NCI-H1436 (cell line): Measurements from ENCODE around the gene IDI2.
"Not testable (repeated sequence)": the region's sequence is repeated elsewhere in the genome, so short reads cannot be mapped to it uniquely, and the experiment has no call there.

Experiments used
- DNase-seq: peaks from one replicate; lab custom pipeline; 2025; lab: John Stamatoyannopoulos, UW

The IDI2 gene

DNA sequence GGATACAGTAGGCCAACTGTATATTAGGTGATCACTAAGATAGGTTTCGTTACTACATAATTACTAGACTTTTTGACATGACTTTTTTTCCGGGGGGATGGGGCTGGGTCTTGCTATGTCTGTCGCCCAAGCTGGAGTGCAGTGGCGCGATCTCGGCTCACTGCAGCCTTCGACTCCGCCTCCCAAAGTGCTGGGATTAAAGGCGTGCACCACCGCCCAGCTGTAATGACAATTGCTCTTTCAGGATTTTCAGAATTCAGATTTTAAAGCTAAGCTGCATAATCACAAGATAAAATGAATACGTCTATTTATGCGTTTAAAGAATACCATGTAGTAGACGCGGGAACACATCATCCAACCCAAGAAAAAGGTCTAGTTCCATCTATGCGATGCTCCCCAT lies 22.3 kb upstream of the IDI2 start:
- no peak for DNase-seq

DNA sequence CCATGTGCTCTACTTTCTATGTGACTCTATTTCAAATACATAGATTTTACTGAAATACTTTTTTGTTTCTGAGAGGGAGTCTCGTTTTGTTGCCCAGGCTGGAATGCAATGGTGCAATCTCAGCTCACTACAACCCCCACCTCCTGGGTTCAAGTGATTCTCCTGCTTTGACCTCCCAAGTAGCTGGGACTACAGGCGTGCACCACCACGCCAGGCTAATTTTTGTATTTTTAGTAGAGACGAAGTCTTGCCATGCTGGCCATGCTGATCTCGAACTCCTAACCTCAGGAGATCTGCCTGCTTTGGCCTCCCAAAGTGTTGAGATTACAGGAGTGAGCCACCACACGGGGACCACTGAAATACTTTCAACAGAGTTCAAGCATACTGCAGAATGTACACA lies 19.8 kb upstream of the IDI2 start:
- no peak for DNase-seq

DNA sequence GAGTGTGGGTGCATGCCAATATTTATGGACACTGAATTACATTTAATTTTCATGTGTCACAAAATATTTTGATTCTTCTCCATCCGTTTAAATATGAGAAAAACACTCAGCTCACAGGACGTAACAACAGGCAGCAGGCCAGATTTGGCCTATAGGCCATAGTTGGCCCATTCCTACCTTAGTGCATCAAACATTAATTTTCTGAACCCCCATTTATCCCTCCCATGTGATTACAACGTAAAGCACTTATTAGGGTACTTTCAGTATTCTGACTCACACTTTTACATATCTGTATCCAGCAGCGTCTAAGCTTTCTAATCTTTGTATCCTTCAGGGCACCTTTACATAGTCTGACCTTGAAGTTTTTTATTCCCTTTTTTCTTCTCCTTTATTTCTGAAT lies 19.3 kb upstream of the IDI2 start:
- DNase-seq: no peak

DNA sequence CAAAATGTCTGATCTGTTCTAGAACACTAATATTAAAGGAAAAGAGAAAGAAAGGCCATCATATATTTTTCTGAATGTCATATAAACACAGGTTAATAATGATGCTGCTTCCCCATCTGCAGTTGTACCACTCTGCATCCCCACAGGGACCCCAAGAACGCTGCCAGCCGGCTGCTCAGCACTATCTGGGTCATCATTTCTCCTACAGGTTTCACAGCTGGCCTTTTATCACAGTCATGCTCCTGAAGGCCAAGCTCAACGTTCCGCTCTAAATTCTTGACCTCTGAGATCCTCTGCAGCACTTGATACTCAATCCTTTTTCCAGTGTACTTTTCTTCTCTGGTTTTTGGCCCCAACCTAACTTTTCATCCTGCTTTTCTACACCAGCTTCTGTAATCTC lies 18.5 kb upstream of the IDI2 start:
- no peak for DNase-seq

DNA sequence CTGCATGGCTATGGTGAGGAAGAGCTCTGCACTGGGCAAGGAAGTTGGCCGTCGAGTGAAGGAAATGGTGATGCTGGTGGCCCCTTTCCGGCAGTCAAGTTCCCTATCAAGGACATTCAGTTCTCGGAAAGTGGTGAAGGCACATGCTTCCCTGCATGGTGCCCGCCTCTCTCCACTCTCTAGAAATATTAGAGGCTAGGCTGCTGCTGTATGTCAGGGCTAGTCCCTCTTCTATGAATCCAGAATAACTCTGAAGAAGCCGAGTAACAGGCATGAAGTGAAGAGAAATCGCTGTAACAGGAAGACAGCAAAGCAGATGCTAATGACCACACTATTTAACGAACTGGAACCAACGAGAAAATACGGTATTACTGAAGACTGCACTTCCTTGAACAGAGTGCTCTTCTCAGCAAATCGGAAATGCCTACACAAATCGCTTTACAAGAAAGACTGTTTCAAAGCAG lies 17.9 kb upstream of the IDI2 start:
- DNase-seq: no peak

DNA sequence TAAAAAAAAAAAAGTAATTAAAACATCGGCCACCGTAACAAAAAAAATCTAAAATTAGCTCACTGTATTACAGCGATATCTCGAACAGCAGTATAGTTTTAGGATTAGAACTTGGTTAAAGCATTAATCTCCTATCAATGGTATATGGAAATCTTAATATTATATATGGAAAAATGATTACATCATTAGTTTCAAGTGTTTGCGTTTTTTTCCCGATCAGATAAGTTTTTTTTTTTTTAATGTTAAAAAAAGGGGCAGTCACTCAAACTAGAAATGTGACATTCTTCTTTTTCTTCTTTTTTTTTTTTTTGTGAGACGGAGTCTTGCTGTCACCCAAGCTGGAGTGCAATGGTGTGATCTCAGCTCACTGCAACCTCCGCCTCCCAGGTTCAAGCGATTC lies 15.9 kb upstream of the IDI2 start:
- no peak for DNase-seq

DNA sequence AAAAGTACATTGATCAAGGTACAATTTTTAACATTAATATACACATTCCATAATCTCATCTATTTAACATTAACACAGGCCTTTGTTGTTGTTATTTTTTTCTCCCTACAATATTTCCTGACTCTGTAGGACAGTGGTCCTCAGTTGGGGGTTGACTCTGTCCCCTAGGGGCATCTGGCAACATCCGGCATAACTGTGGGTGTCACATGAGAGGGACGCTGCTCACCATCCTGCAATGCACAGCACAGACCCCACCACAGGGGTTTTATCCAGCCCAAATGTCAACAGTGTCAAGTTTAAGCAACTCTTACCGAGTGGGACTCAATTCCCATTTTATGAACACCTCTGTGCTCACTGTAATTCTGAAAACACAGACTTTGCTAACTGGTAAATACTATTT lies 14.5 kb upstream of the IDI2 start:
- DNase-seq: no peak

DNA sequence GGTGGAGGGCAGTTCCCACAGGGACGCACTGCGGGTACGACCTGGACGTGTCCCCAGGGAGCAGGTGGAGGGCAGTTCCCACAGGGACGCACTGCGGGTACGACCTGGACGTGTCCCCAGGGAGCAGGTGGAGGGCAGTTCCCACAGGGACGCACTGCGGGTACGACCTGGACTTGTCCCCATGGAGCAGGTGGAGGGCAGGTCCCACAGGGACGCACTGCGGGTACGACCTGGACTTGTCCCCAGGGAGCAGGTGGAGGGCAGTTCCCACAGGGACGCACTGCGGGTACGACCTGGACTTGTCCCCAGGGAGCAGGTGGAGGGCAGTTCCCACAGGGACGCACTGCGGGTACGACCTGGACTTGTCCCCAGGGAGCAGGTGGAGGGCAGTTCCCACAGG lies 13.1 kb upstream of the IDI2 start:
- DNase-seq: not testable (repeated sequence)

DNA sequence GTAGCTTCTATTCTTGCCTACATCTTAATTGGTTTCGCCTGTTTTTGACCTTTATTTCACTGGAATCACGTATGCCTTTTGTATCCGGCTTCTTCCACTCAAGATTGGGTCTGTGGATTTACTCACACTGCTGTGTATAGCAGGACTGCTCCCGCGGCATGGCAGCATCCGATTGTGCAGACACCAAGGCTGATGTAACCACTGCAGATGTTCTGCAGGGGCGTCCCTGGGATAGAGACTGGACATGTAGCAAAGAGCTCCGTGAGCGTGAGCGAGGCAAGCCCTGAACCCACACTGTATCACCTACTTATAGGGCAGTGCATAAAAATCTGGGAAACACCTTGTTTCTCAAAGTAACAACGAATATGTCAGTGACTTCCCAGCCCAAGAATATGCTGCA lies 11.4 kb upstream of the IDI2 start:
- DNase-seq: no peak

DNA sequence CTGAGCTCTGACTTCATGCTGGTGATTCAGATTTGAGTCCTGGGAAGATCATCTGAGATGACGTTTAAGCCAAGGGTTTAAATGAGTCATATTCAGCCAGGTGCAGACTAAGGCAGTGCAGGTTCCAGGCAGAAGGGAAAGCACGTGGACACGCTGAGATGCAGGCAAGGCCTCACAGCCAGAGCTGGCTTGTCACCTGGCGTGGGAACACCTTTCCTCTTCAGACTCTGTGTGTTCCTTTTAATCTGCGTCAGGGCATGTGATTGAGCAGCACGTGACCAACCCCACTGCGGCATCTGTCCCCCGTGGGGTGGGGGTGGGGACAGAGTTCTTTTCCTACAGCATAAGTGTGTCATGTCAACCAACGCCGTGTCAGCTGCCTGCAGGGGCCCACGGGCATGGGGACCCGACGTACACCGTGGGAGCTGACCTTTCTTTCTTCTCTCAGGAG lies 10.7 kb upstream of the IDI2 start:
- no peak for DNase-seq

DNA sequence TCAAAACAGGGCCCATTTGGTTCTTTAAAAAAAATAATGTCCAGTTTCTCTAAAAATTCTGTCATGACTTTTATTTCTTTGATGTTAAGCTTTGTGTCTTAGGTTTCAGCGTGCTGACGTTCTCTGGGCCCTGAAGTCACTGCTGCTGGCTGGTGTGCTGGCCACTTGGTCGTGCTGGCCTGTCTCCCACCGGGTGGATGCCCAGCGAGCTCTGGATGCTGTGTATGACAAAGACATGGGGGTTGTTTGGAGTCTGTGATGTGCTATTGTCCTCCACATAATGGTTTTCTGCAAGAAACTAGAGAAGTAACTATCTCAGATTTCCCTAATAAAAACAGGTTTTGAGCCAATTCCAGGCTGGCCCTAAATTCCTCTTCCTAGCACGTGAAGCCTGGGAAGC lies 9.5 kb upstream of the IDI2 start:
- no peak for DNase-seq

DNA sequence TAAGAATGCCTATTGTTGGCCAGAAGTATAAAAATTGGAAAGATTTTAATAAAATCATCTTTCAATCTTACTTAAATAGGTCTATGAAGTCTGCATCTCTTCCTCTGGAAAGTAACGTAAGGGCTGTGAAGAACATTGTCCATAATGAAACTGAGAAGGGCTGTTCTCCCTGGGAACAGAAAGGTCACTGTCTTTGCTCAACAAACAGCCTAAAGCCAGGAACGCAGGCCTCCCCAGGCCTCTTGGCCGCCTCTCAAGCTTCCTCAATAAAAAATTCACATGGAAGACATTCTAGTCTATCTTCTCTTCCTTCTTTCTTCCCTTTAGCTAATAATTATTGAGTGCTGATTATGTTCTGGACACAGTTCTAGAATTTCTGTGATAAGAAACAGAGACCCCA lies 9.1 kb upstream of the IDI2 start:
- no peak for DNase-seq

DNA sequence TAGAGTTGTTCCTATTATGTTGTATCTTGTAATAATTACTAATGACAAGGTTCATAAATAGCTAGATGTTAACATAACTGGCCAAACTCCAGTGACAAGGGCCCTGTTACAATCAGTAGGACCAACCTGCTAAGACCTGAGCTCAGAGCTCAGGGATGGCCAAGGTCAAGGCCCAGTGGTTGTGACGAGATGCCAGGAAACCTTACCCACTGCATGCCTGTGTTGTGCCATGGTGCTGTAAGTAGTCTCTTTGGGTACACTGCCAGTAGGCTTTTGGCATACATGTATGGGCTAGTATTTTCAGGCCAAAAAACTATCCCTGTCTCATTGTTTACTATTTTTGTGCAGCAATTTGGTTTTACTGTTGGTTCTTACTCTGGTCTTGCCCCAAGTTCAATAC lies 7.9 kb upstream of the IDI2 start:
- DNase-seq: no peak

DNA sequence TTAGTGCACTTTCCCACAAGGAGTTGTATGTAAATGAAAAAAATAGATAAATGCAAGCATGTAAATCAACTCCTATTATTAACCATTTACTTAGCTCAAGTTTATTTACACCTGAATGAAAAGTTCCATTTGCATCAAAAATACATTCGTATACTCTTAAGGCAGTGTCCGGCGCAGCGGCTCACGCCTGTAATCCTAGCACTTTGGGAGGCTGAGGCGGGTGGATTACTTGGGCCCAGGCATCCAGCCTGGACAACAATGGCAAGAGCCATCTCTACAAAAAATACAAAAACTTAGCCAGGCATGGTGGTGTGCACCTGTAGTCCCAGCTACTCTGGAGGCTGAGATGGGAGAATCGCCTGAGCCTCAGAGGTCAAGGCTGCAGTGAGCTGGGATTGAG lies 4.2 kb upstream of the IDI2 start:
- DNase-seq: no peak

DNA sequence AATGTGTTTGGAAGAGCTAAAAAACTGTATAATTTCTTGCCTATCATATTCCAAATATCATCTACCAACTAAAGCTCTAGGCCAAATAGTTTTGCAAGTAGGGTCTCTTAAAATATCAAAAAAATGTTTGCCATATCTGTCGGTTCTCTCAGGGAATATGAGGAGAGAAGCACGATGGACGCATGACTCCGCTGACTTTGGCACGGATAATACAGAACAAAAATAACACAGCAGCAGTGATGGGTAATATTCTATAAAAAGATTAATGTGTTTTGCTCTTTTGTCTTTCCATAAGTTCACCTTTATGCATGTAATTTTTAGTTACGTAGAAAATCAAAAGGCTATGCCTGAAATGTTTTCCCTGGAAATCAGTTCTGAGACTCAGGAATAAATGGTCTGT lies 919 bp upstream of the IDI2 start:
- no peak for DNase-seq

DNA sequence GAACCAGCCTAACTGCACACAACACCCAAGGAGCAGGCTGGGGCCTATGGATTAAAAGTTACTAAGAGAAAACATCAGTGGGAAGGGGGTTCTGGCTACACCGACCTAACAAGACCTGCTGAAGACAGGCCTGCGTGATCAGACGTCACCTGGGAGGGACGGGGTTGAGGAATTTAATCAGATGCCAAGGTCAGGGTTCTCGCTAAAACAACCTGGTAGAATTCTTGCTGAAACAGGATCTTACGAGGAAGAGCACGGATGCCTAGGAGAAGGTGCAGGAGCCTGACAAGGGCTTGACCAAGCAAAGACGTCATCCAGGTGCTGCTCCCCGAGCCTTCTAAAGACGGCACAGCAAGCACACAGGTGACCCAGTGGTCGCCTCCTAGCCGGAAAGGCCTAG lies 1.6 kb downstream of the IDI2 start:
- no peak for DNase-seq

DNA sequence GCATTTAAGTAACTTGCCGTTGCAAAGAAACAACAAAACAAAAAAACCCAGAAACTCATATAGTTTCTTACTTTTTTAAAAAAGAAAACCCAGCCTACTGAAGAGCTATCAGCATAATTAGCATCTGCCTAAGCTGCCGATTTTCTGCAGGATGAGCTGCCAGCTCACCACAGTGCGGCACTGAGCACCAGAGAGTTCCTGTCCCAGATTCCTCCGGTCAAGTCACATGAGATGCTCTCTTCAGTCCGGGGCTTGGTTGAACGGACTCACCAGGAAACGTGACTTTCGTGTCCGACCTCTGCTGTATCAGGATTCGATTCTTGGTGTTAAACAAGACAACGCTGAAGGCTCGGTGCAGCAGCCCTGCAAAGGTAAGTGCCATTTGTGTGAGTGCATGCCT lies 3.2 kb downstream of the IDI2 start:
- DNase-seq: no peak

DNA sequence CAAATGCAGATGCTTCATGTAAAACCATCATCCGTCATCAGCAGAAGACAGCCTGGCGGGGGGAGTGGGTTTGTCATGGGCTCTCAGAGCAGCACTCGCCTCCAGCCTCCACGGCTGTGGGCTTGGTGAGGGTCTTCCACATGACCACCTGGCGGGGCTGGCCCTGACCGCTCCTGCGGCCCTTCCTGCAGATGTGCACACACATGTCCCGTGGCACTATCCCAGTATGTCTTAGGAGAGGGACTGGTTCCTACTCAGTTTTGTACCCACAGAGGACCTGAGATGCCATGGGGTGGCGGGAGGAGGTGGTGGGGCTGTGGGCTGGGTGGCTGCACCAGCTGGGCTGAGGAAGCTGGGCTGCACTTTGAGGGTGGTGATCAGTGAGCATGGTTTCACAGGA lies 4.7 kb downstream of the IDI2 start:
- DNase-seq: no peak

DNA sequence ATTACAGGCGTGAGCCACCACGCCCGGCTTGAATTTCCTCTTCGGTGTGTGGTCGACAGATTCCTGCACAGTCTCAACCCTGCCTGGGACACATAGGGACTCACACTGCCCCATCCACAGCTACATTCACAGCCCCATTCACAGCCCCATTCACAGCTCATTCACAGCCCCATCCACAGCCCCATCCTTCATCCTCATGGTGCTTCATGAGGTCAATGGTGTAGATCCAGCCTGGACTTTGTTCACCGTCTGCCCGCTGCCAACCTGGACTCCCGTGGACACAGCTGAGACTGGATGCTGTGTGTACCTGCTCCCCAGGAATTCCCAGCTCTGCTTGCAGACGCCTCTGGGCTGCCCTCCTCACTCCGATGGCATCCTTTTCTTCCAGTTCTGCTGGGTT lies 5.2 kb downstream of the IDI2 start:
- DNase-seq: no peak

DNA sequence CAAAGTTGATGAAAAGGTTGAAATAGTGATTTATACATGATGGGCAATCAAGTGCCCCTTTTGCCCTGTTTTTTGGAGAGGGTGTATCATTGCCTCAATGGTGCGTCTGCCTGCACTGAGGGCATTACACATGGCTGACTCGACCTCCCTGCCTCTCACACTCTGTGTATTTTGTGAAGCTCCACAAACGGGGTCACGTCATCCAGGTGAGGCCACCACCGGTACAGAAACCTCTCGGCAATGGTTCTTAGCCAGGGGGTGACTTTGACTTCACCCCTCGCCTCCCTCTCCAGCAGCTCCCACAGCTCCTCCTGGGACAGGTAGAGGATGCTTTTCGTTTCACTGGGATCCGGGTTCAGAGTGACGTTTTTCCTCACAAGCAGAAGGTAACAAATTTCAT lies 6.3 kb downstream of the IDI2 start:
- DNase-seq: no peak

DNA sequence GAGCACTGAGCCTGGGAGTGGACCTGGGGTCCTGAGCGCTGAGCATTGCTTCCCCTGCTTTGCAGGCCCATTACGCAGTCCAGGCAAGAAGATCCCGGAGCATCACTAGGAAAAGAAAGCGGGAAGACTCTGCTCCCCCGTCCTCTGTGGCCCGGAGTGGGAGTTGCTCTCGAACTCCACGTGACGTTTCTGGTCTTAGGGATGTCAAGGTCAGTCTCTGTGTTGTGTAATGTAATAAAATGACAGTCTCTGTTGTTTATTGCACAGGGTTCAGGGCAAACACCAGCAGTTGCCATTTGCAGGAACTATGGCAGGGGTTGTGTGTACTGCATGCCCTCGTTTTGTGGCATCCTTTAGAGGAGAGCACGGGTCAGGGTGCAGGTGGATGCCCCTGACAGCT lies 10.0 kb downstream of the IDI2 start:
- no peak for DNase-seq

DNA sequence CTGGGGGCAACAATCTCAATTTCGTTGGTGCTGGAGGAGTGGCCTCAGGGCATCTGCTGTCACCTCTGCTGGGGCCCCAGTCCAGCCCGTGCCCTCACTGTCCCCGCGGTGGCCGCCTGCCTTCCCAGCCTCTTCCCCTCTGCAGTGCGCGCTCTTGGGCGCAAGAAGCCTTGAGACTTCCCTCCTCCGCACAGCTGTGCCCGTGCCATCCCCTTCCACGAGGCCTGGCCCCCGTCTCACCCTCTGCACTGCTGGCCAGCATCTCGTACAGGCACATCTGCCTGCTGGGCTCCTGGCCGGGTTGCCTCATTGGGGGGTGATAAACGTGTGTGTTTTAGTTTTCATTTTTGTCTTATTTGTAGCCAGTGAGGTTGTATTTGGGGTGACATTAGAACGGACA lies 14.0 kb downstream of the IDI2 start:
- DNase-seq: no peak

DNA sequence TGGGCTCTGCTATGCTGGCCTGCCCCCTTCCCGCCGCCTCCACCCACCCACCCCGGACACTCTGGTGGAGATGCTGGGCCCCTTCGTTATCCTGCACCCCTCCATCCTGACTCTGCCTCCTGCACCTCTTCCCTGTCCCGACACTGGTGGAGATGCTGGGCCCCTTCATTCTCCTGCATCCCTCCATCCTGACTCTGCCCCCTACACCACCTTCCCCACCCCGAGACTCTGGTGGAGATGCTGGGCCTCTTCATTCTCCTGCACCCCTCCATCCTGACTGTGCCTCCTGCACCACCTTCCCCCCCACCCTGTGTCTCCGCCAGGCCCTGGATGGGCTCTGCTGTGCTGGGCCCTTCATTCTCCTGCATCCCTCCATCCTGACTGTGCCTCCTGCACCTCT lies 15.0 kb downstream of the IDI2 start:
- no peak for DNase-seq

DNA sequence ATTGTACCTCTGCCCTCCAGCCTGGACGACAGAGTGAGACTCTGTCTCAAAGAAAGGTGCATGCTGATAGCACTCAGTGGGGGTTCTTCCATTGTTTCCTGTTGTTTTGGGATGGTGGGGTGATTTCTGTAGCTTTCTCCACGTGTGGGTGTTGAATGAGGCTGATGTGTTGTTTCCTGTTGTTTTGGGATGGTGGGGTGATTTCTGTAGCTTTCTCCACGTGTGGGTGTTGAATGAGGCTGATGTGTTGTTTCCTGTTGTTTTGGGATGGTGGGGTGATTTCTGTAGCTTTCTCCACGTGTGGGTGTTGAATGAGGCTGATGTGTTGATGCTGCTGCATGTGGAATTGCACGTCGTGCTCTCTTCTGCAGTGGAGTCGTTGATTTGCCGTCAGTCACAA lies 15.7 kb downstream of the IDI2 start:
- DNase-seq: not testable (repeated sequence)

DNA sequence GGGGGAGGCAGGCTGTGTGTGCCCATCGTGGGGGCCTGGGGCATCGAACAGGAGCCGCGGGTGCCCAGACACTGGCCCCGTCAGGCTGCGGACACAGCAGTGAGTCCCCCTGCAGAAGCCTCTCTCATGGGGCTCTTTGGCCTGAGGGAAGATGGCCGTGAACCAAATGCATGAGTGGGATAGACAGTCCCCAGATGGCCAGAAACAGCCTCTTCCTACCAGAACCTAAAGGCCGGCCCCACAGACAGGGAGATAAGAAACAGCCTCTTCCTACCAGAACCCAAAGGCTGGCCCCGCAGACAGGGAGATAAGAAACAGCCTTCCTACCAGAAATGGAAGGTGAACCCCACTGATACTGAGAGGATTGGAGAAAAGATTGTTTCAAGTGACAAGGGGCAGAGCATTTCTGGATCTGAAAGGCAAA lies 16.6 kb downstream of the IDI2 start:
- DNase-seq: no peak
